ENCODE results near the gene MRPL12.

DNA sequence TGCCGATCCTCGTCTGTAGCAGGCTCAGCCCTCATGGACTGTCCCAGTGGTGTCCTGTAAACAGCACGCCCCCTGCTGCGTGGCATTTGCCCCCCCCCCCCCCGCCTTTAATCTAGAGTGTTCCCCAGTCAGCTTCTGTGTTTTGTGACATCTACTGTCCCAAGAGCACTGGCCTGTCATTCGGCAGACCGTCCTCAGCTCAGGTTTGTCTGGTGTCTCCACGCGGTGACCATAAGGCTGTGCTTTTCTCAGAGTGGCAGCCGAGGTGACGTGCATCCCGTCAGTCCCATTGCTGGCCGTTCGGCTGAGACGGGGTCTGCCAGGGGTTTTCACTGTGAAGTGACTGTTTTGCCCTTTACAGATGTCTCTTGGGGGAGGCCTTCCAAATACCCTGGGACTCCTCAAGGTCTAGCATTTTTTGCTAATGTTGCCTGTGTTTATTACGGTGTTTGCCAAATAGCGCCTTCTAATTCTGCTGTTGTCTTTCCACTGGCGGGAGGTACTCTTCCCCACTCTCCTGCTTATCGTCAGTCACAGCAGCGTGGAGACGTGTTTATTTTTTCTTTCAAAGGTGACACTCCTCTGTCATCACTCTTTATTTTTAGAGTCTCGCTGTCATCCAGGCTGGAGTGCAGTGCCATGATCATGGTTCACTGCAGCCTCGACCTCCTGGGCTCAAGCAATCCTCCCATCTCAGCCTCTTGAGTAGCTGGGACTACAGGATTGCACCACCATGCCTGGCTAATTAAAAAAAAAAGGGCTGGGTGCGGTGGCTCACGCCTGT is 5.7 kb upstream of the MRPL12 start:
- TF ChIP-seq POLR2A (IDR thresholded peaks at IDR 0.05; ENCODE audit: low read depth, low read length) (no peak), POLR2AphosphoS5 (IDR thresholded peaks at IDR 0.05; ENCODE audit: low read depth, low read length) (no peak)
